HG03575 (cell line): ENCODE data around the gene FADS1.

Experiments
- ATAC-seq: cut with Tn5 transposase; IDR thresholded peaks from one replicate; pipeline ENCODE4 v1.9.1; 2021; ENCODE audit not compliant: unreplicated experiment, insufficient number of reproducible peaks, low FRiP score; ENCODE audit errors: extremely low read depth

FADS1 gene

GRCh38 chr11:61816736-61817455 is at the start of gene FADS1:
FADS1 (minus strand) TSS chr11:61817003; CDS start chr11:61816929, 74 bp downstream.
- ATAC-seq, result no peak

GRCh38 chr11:61866231-61866957 is 49.6 kb upstream of the FADS1 start:
- no peak for ATAC-seq

- no peak for ATAC-seq
These were observed 48.3 kb upstream of the FADS1 start for GRCh38 chr11:61864814-61865775.

GRCh38 chr11:61863548-61864081 is 46.8 kb upstream of the FADS1 start:
- ATAC-seq, result no peak

- ATAC-seq, result no peak
These were observed 46.1 kb upstream of the FADS1 start for GRCh38 chr11:61862714-61863547.

- no peak for ATAC-seq
These were observed 44.8 kb upstream of the FADS1 start for GRCh38 chr11:61861634-61862033.

- no peak for ATAC-seq
These were observed 43.5 kb upstream of the FADS1 start for GRCh38 chr11:61860054-61860903.

GRCh38 chr11:61855939-61856680 is 39.3 kb upstream of the FADS1 start:
- ATAC-seq, result no peak

- ATAC-seq, result no peak
These were observed 38.3 kb upstream of the FADS1 start for GRCh38 chr11:61854966-61855714.

- ATAC-seq, result no peak
These were observed 37.5 kb upstream of the FADS1 start for GRCh38 chr11:61854206-61854895.

GRCh38 chr11:61853698-61854169 is 36.9 kb upstream of the FADS1 start:
- no peak for ATAC-seq

- ATAC-seq, result no peak
These were observed 35.1 kb upstream of the FADS1 start for GRCh38 chr11:61851900-61852295.

- no peak for ATAC-seq
These were observed 34.5 kb upstream of the FADS1 start for GRCh38 chr11:61851113-61851899.

GRCh38 chr11:61850687-61851086 is 33.9 kb upstream of the FADS1 start:
- no peak for ATAC-seq

- ATAC-seq, result no peak
These were observed 31.8 kb upstream of the FADS1 start for GRCh38 chr11:61848631-61849030.
